Stimulated activated CD8-positive, alpha-beta memory T cell treated with anti-CD3 and anti-CD28 coated beads, Interleukin-4, amount 100 ng/mL, for 4 hours (primary cell): ENCODE data around the gene NTM.

Source experiments
- DNase-seq, 2 donors: peaks; one replicate each; pipeline ENCODE4 v3.0.0-alpha.2; 2020; ENCODE audit warnings: low read depth in 2 of 2, low spot score in 1 of 2

NTM gene

DNA sequence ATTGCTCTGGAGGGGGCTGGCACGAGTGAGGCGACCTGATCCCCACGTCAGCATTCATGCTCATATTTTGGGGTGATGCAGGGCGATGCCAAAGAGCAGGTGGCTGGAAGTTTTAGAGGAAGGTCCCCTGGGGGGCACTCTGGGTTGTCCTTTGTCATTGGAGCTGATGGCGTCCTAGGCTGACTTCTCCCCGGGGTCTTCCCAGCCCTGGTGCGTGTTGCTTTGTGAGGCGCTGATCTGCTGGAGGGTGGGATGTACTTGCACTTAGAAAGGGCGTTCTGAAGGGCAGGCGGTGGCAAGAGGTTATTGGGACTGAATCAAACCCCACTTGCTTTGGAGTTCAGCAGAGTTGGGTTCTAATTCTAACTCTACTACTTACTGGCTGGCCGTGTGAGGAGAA, 313.3 kb downstream of the NTM start:
- DNase-seq: no peak

DNA sequence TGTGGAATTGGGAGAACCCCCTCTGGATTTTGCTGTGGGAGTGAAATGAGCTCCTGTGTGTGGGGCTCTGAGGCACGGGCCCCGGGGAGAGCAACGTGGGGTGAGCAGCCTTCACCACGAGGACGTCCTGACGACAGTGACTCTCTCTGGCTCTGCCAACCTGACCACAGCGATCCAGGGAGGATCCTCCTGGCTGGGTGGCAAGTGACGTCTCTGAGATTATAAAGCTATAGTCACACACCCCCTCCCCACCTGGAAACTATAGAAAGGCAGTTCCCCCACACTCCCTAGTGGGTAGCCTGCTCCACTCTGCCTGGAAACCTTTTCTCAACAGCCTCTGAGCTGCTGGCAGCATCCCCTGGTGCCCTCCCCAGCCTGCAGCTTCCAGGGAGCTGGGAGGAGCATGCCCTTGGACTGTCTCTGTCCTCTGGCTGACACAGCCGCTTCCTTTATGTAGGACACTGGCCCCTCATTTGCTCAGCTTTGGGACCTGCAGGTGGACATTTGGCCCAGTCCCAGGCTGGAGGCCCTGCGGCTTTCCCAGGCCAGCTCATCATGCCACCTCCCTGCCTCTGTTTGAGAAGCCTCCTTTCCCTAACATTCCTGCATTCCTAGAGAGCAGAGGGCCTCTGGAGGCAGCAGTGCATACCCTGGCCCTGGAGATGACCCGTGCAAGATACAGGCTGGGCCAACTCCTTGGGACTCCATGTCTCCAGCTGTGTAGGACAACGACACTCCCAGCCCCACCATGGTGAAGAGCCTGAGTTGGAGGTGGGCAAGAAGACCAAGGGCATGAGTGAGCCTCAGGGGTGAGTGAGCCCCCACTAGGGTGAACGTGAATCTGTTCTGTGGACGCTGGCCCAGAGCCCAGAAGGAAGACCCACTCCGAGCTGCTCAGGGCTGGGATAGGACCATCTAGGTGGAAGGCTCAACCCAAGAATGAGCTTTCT, 314.0 kb downstream of the NTM start:
- no peak for DNase-seq

DNA sequence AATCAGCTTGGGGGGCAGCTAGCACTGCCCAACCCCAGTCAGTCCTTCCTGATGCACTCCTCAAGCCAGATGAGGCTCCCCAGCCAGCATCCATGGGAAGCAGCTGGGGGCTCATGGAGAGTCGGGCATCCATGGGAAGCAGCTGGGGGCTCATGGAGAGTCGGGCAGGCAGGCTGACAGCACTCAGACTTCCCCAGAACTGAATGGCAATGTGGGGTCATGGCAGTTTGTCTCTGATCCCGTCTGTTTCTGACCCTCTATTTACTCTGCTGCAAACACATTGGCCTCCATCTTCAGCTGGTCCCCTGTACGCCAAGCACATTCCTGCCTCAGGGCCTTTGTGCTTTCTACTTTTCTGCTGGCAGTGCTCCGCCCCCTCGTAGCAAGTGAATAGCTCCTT, 314.8 kb downstream of the NTM start:
- DNase-seq: no peak

DNA sequence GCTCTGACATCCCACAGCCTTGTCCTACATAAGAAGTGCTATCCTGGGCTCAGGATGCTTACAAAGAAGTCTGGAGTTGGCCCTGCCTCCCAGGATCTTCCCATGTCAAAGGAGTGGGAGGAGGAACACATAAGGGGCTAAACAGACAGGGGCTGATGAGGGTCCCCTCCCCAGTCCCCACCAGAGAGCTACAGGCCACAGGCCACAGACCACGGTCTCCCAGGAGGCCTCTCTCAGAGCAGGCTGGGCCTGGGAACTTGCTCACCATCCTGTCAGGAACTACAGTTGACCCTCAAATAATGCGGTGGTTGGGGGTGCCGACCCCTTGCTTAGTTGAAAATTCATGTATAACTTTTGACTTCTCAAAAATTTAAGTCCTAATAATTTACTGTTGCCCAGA, 315.5 kb downstream of the NTM start:
- DNase-seq: no peak

DNA sequence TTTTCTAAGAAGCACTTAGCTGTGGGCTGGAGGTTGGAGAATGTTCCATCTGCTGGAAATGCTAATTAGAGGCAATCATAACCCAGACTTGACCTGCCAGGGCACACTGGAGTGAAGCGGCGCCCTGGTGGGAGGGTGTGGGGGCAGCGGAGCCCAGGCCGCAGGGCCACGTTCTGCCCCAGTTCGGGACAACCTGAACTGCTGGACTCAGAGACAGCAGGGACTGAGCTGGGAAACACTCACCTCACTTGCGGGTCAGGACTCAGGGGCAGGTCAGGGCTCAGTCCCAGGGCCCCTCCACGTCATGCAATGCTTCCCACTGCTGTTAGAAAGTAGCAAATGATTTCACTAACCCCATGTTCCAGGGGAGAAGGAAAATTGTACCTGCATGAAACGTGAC, 316.4 kb downstream of the NTM start:
- no peak for DNase-seq

DNA sequence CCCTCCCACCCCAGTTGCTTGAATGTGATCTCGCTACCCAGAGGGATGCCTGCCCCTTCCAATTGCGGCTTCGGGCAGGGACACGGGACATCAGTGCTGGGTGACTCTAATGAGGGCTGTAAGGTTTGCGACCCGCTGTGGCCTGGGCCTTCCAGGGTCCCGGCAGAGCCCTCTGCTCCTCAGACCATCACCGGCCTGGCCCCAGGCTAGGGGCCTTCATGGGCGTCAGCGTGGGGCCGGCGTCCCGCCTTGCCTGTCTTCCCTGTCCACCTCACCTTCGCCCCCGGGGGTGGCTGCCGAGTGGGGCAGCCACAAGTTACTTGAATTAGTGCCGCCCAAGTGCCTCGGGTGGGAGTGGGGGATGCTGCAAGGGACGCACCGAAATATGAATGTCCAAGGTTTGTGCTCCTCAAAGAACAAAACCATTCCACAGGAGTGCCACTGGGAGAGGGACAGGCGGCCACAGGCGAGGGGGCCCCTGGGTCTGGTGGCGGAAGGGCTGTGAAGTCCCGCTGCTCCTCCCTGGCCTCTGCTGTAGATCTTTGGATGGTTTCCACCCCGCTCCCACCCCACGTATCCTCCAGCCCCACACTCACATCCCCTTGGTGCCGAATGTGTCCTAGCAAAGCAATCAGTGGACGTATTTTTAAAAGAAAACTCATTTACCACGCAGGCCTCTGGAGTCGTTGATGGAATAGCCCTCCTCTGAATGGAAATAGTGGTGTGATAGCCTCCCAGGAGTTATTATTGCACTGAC, 317.1 kb downstream of the NTM start:
- no peak for DNase-seq

DNA sequence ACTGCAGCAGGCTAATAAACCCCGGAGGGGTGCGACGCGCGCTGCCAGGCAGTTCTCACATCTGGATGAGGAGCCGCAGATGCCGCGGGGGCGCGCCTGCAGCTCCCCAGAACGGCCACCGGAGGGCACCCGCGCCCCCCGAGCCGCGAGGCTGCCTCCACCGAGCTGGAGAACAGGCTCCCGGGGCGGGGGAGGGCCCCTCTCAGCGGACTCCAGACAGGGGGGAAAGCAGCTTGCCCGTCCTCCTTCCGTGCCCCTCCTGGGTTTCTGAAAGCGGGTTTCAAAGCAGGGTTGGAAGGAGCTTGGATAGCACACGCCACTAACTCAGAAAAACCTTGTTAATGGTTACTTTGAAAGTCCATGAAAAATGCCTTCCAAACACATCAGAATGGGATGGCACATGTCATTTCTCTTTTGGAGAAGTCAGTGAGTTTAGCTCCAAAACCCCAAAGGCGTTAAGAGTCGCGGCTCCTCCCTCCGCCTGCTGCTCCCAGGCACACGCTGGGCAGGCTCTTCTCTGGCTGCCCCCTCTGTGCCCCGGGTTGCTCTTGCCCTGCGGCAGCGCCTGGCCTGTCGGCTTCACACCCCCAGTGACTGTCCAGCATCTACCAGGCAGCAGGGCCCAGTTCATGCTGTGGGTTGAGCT, 317.8 kb downstream of the NTM start:
- DNase-seq: no peak

DNA sequence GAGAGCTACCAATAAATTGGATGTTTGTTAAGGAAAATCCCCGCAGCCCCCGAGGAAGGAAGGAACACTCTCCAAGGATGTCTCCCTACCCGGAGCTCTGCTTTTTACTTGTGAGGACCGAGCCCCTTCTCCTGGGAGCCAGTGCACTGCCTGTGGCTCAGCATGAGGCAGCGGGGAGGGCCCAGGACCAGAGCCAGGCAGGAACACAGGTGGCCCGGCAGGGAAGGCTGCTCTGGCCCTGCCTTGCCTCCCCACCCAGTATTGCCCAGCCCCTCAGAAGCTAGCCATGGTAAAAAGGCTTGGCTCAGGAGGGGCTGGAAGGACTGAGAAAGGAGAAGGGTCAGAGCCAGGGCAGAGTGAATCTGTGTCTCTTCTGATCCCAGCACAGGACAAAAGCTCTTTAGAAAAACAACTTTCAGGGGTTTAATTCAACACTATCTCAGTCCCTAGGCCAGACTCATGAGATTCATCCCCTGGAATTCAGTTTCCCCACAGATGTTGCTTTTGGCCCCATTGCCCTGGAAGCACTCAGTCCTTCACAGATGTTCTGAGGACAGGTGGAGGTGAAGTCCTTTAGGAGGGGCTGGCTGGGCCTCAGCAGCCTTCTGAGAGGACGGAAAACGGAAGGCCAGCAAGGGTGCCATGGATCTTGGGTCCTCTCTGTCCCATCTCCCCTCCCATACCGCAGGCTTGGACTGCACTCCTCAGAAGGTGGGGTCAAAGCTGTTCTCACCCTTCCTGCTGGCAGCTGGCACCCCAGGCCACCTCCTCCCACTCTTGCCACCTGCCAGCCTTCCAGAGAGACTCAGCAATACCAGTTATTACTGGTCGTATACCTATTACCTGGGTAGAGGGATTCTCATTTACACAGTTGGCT, 318.9 kb downstream of the NTM start:
- DNase-seq: no peak

DNA sequence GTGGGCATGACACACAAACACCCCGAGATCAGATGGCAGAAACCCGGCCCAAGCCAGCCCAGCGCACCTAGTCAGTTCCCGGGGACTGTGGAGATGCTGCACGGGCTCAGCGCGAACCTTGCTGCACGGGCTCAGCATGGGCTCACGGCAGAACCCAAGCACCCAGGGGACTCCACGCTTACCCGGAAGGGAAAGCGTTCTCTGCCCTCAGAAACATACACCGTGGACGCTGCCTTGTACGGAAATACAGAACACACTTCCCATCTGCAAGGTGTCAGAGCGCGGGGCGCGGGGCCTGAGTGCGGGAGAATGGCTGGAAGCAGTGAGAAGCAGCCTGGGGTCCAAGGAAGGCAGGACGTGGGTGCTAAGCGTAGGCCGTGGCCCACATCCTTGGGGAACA, 319.9 kb downstream of the NTM start:
- no peak for DNase-seq

DNA sequence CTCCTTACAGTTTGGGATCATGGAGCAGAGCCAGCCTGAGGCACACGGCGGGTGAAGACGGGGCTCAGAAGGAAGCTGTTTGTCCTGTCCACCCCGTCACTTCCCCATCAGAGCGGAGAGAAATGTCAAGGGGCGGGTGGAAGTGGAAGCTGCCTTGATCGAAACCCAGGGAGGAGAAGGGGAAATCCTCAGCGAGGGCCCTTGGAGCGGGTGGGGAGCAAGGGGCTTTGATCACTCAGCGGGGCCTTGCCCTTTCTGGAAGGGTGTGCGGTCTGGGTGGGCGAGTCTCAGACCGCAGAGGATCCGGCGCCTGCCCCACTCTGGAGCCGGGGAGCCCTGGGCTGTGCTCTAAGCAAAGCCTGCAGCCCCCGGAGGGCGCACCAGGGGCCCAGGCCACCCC, 320.4 kb downstream of the NTM start:
- no peak for DNase-seq

DNA sequence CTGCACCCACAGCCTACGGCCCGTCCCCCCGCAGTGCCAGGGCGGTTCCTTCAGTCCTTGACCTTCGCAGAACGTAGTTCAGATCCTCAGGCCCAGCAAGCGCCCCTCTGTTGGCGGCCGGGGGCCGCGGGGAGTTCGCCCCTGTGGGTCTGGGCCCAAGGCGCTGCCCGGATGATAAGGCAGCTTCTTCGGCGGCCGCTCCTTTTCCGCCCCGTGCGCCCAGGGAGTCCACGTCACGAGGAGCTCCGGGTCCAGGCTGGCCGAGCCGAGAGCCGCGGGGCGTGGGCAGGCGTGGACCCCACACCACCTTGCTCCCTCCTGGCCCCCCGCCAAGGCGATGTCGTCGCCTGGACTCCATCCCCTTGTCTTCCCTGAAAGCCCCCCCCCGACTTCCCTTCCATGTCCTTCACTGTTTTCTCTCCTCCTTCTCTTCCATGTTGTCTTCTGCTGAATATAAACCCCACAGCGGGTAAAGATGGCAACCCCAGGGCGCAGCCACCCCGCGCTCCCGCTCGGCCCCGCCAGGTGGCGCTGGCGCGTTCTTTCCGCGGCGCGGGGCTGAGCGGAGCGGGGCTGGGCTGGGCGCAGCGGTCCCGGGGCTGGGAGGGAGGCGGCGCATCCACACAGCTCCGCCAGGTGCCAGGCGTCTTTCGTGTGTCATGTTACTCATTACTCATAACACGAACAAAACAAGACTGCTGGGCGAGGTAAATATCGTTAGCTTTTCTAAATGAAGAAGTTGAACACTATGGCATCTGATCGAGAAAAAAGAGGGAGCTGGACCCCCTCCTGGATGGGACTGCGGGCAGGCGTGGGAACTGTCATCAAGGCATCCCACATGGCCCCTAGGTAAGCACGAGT, 321.0 kb downstream of the NTM start:
- DNase-seq: no peak

DNA sequence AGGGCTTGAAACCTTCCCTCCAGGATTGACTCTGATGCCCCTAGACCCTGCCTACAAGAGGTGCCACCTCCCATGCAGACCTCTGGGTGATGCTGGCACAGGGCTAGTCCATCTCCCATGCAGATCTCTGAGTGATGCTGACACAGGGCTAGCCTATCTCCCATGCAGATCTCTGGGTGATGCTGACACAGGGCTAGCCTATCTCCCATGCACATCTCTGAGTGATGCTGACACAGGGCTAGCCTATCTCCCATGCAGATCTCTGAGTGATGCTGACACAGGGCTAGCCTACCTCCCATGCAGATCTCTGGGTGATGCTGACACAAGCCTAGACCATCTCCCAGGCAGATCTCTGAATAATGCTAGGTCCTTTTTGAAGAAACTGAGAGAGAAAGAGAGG, 321.7 kb downstream of the NTM start:
- no peak for DNase-seq

DNA sequence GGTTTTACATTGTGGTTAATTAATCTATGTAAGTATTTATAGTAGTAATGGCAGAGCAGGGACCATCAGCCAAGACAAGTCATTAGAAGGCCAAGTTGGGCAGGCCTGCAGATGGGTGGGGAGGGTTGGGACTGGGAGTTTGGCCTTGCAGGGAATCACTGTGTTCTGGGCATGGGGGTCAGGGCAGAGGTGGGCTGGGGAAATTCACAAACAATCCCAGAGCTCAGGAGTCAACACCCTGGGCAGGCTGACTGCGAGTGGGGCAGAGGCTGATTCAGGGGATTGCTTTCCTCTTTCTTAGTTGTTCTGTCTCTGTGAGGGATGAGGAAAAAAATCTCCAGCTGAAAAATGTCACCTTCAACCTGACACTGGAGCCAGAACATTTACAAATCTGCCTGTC, 322.5 kb downstream of the NTM start:
- no peak for DNase-seq

DNA sequence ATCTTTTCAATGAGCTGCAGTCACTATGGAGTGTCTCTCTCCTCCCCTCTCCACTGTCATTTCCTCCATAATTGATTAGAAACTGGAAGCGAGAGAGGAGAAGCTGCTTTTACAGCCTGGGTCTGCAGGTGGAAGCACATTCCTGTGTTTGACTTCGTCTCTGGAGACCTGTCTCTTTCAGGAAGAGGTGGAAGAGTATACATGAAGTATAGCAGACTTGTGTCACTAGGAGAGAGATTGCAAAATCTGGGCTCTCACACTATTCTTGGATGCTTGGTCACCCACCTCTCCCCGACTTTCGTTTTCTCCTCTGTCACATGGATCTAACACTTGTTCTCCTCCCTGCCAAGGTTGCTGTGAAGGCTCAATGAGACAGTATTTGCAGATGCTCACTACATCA, 323.3 kb downstream of the NTM start:
- DNase-seq: no peak

DNA sequence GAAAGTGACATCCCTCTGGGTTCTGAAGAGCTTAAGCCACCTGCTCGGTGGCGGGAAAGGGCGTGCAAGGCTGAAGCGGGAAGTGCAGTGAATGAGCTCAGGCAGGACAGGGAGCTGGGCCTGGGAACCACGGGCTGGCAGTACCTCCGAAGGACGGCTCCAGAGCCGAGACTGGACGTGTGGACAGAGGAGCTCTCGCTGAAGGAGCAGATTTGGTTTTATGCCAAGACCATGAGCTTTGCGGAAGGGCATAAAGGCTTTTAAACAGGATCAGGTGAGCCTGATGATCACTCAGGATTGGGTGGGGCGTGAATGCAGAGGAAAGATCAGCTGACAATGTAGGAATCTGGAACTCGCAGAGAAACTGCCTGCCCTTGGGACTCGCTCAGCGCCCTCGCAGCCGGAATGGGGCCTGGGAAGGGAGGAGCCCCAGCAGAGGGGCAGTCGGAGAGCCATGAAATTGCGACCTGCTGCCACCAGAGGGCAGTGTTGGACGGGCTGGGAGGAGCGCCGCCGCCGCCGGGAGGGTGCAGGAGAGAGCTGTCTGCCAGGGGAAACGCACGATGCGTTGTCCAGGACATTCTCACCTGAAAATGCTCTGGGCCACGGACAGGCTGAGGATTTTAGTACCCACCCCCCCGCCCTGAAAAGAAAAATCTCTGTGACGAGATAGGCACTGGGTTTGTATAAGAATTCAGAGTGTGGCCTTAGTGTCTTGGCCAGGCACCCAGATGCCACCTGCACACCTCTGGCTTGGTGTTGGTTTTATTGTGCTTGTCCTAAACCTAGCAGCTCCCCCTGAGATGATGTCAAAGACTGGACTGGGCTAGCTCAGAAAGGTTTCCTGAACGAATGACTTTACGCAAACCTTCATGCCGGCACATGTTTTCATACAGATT, 324.4 kb downstream of the NTM start:
- no peak for DNase-seq

DNA sequence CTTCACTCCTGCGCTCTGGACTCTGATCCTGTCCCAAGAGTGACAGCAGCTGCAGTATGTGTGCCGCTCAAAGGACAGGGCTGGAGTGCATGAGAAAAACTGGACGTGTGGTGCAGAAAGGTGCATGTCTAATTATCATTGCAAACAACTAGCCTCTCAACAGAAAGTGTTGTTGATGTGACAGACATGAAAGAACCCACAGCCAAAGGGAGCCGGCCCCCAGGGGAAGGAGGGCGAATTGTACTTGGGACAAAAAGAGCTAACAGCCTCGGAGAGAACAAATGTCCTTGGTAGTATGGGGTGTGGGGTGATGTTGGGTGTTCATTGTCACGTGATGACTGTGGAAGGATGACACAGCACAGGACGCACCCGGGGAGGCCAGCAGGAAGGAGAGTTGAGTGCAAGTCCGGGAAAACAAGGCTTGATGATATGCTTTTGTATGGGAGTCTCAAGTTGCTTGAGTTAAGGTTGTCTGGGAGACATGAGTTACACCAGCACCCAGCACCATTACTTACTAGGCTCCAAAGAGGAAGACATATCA, 325.5 kb downstream of the NTM start:
- DNase-seq: no peak

DNA sequence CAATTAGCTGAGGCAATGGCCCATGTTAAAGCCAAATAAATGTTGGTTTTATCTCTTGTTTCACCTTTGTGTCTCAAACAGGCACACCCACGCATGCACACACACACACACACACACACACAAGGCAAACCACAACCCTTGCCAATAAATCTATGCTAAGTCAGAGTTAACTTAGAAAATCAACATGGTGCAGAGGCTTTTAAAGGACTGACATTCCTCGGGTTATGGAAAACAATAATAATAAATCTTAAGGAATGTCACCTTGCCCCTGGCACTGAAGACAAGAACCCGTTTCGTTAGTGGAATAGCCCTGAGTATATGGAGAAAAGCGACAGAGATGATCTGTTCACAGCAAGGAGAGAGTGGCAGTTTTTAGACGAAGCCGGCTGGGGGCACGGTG, 326.3 kb downstream of the NTM start:
- no peak for DNase-seq

DNA sequence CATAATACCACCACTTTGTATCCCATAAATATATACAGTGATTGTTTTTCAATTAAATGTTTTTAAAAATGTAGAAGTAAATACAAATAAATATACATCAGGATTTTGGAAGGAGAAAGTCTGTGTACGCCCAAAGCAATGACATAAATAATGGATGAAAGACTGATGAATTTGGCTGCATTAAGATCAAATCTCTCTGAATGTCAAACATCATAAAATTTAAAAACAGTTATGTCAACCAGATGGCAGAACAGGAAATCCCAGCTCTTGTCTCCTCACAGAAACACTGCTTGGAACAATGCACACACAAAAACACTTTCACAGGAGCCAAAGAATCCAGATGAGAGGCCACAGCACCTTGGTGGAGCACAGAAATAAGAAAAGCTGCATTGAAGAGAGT, 332.9 kb downstream of the NTM start:
- no peak for DNase-seq

DNA sequence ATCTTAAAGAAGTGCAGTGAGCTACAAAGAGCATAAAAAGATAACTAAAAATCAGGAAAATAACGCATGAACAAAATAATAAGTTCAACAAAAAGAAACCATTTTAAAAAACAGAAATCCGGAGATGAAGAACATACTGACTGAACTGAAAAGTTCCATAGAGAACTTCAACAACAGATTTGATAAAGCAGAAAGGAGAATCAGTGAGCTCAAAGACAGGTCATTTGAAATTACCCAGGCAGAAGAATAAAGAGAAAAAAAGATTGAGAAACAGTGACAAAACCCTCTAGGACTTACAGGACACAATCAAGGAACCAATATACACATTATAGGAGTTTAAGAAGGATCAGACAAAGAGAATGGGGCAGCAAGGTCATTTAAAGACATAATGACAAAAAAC, 334.3 kb downstream of the NTM start:
- DNase-seq: no peak
